Measurements from ENCODE around the gene DGKG. TPM values are rescaled to one million over a fixed set of nuclear protein-coding genes. Genes with fewer than 3 reads are reported as not detected.

DGKG gene
- total RNA-seq, 1 donor: 2.5 TPM

- Histone ChIP-seq H3K9me3 (ENCODE audit: low read depth, low read length) (no peaks in the 10 kb centered on the region), H3K4me1 (ENCODE audit: insufficient read depth, low read length) (no peaks in the 10 kb centered on the region), H3K4me3 (ENCODE audit: insufficient read depth, low read length) (no peak overlapping the region), H3K79me2 (ENCODE audit: insufficient read depth, low read length) (no peaks in the 10 kb centered on the region), H3K27ac (ENCODE audit: low read depth, low read length) (no peak overlapping the region), H2AFZ (ENCODE audit: low read length) (no peak overlapping the region), H4K20me1 (ENCODE audit: insufficient read depth, low read length) (no peaks in the 10 kb centered on the region), H3K27me3 (ENCODE audit: insufficient read depth, low read length) (no peaks in the 10 kb centered on the region), H3K36me3 (ENCODE audit: insufficient read depth, low read length) (no peaks in the 10 kb centered on the region), H3K4me2 (ENCODE audit: insufficient read depth, low read length) (no peak overlapping the region)
- DNase-seq (ENCODE audit: insufficient read length, low spot score, missing footprints): no peak
- no peak for TF ChIP-seq CTCF (IDR thresholded peaks at IDR 0.05; ENCODE audit: extremely low read depth, low read depth, low read length)
These were observed 126.5 kb downstream of the DGKG start for GRCh38 chr3:186235554-186235953.

- Histone ChIP-seq H3K4me2 (ENCODE audit: insufficient read depth, low read length) (no peak overlapping the region), H3K9me3 (ENCODE audit: low read depth, low read length) (no peaks in the 10 kb centered on the region), H3K27me3 (ENCODE audit: insufficient read depth, low read length) (no peaks in the 10 kb centered on the region), H3K79me2 (ENCODE audit: insufficient read depth, low read length) (no peaks in the 10 kb centered on the region), H2AFZ (ENCODE audit: low read length) (no peak overlapping the region), H4K20me1 (ENCODE audit: insufficient read depth, low read length) (no peaks in the 10 kb centered on the region), H3K36me3 (ENCODE audit: insufficient read depth, low read length) (no peaks in the 10 kb centered on the region), H3K27ac (ENCODE audit: low read depth, low read length) (no peak overlapping the region), H3K4me1 (ENCODE audit: insufficient read depth, low read length) (no peaks in the 10 kb centered on the region), H3K4me3 (ENCODE audit: insufficient read depth, low read length) (no peak overlapping the region)
- DNase-seq (ENCODE audit: insufficient read length, low spot score, missing footprints): no peak
- TF ChIP-seq CTCF (IDR thresholded peaks at IDR 0.05; ENCODE audit: extremely low read depth, low read depth, low read length): no peak
These were observed 127.9 kb downstream of the DGKG start for GRCh38 chr3:186234152-186234551.

- Histone ChIP-seq H3K79me2 (ENCODE audit: insufficient read depth, low read length) (no peaks in the 10 kb centered on the region), H3K36me3 (ENCODE audit: insufficient read depth, low read length) (no peaks in the 10 kb centered on the region), H3K27me3 (ENCODE audit: insufficient read depth, low read length) (peaks cover 12% of the 10 kb centered on the region), H3K4me1 (ENCODE audit: insufficient read depth, low read length) (no peaks in the 10 kb centered on the region), H3K4me3 (ENCODE audit: insufficient read depth, low read length) (no peak overlapping the region), H3K27ac (ENCODE audit: low read depth, low read length) (no peak overlapping the region), H3K9me3 (ENCODE audit: low read depth, low read length) (no peaks in the 10 kb centered on the region), H3K4me2 (ENCODE audit: insufficient read depth, low read length) (no peak overlapping the region), H4K20me1 (ENCODE audit: insufficient read depth, low read length) (no peaks in the 10 kb centered on the region), H2AFZ (ENCODE audit: low read length) (no peak overlapping the region)
- DNase-seq (ENCODE audit: insufficient read length, low spot score, missing footprints): no peak
- TF ChIP-seq CTCF (IDR thresholded peaks at IDR 0.05; ENCODE audit: extremely low read depth, low read depth, low read length): no peak
These were observed 135.6 kb downstream of the DGKG start for GRCh38 chr3:186226482-186226881.

- H3K27ac ChIP-seq (ENCODE audit: low read depth, low read length): no peak overlapping the region
- peaks cover 15% of the 10 kb centered on the region for H3K27me3 ChIP-seq (ENCODE audit: insufficient read depth, low read length)
- no peaks in the 10 kb centered on the region for H3K9me3 ChIP-seq (ENCODE audit: low read depth, low read length)
- TF ChIP-seq CTCF (IDR thresholded peaks at IDR 0.05; ENCODE audit: extremely low read depth, low read depth, low read length): no peak
- no peak overlapping the region for H3K4me3 ChIP-seq (ENCODE audit: insufficient read depth, low read length)
- H3K36me3 ChIP-seq (ENCODE audit: insufficient read depth, low read length): no peaks in the 10 kb centered on the region
- no peaks in the 10 kb centered on the region for H4K20me1 ChIP-seq (ENCODE audit: insufficient read depth, low read length)
- H3K4me2 ChIP-seq (ENCODE audit: insufficient read depth, low read length): no peak overlapping the region
- H2AFZ ChIP-seq (ENCODE audit: low read length): no peak overlapping the region
- H3K4me1 ChIP-seq (ENCODE audit: insufficient read depth, low read length): no peaks in the 10 kb centered on the region
- no peaks in the 10 kb centered on the region for H3K79me2 ChIP-seq (ENCODE audit: insufficient read depth, low read length)
- DNase-seq (ENCODE audit: insufficient read length, low spot score, missing footprints): peak; percentile 76
These were observed 136.4 kb downstream of the DGKG start for GRCh38 chr3:186225603-186226002.

Measured in osteoblast (primary cell).